ENCODE measurements around the gene CD7.

Gene CD7

DNA sequence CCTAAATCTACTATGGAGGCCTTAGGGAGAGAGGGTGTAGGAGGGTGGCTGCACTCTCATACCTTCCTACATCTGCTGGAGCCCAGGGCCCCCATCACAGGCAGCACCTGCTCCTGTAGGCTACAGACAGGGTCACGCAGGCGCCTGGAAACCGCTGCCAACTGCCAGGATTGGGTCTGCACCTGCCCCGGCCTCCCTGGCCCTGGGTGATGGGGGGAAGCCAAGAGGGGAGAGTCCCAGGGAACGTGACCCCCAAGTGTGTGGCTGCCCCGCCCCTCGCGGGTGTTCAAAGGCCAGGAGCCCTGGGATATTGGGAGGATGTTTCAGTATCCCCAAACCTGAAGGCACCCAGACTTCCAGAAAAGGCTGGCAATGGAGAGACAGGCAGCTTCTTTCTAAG, 36.1 kb upstream of the CD7 start:
- H3K27me3 Mint-ChIP-seq (ENCODE audit: low read depth): peaks cover 7% of the 10 kb centered on the region
- H3K27ac Mint-ChIP-seq: no peak overlapping the region
- TF ChIP-seq, protein P1, sequence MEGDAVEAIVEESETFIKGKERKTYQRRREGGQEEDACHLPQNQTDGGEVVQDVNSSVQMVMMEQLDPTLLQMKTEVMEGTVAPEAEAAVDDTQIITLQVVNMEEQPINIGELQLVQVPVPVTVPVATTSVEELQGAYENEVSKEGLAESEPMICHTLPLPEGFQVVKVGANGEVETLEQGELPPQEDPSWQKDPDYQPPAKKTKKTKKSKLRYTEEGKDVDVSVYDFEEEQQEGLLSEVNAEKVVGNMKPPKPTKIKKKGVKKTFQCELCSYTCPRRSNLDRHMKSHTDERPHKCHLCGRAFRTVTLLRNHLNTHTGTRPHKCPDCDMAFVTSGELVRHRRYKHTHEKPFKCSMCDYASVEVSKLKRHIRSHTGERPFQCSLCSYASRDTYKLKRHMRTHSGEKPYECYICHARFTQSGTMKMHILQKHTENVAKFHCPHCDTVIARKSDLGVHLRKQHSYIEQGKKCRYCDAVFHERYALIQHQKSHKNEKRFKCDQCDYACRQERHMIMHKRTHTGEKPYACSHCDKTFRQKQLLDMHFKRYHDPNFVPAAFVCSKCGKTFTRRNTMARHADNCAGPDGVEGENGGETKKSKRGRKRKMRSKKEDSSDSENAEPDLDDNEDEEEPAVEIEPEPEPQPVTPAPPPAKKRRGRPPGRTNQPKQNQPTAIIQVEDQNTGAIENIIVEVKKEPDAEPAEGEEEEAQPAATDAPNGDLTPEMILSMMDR (IDR thresholded peaks at IDR 0.05; ENCODE audit: unreplicated experiment in 3 of 3): no peak
- no peak overlapping the region for H3K4me3 Mint-ChIP-seq
- no peaks in the 10 kb centered on the region for H3K36me3 Mint-ChIP-seq (ENCODE audit: low read depth)
- no peaks in the 10 kb centered on the region for H3K9me3 Mint-ChIP-seq
- H3K4me1 Mint-ChIP-seq: peaks cover 44% of the 10 kb centered on the region

- peak overlapping the region; percentile 35 to 64 (median 53) for H3K27ac Mint-ChIP-seq
- peaks cover 39% of the 10 kb centered on the region for H3K4me1 Mint-ChIP-seq
- TF ChIP-seq, protein P1 (IDR thresholded peaks at IDR 0.05; ENCODE audit: unreplicated experiment in 3 of 3): peak; percentile 93 to 98 (median 94)
- no peaks in the 10 kb centered on the region for H3K36me3 Mint-ChIP-seq (ENCODE audit: low read depth)
- no peak overlapping the region for H3K4me3 Mint-ChIP-seq
- H3K27me3 Mint-ChIP-seq (ENCODE audit: low read depth): peaks cover 3% of the 10 kb centered on the region
- no peaks in the 10 kb centered on the region for H3K9me3 Mint-ChIP-seq
Observed at GRCh38 chr17:82351713-82352488, 34.5 kb upstream of the CD7 start.

DNA sequence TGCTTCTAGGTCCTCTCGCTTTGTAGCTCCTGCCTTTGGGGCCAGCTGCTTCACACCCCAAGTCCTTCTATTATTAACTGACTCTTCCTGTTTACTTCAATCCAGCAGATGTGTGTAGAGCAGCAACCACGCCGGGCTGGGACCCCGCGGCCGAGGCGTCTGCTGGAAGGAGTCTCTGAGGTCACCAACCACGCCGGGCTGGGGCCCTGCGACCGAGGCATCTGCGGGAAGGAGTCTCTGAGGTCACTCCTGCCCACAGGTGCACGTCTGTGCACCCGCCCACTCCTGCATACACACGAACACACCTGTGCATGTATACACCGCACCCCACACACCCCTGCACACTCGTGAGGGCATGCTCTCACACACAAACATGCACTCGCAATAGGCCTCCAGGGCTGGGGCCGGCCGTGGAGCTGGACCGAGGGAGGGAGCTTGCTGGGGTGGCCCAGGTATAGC, 33.9 kb upstream of the CD7 start:
- H3K36me3 Mint-ChIP-seq (ENCODE audit: low read depth): no peaks in the 10 kb centered on the region
- peaks cover 38% of the 10 kb centered on the region for H3K4me1 Mint-ChIP-seq
- peaks cover 3% of the 10 kb centered on the region for H3K27me3 Mint-ChIP-seq (ENCODE audit: low read depth)
- peak overlapping the region; percentile 35 to 72 (median 64) for H3K27ac Mint-ChIP-seq
- TF ChIP-seq, protein P1 (IDR thresholded peaks at IDR 0.05; ENCODE audit: unreplicated experiment in 3 of 3): no peak
- no peak overlapping the region for H3K4me3 Mint-ChIP-seq
- H3K9me3 Mint-ChIP-seq: no peaks in the 10 kb centered on the region

DNA sequence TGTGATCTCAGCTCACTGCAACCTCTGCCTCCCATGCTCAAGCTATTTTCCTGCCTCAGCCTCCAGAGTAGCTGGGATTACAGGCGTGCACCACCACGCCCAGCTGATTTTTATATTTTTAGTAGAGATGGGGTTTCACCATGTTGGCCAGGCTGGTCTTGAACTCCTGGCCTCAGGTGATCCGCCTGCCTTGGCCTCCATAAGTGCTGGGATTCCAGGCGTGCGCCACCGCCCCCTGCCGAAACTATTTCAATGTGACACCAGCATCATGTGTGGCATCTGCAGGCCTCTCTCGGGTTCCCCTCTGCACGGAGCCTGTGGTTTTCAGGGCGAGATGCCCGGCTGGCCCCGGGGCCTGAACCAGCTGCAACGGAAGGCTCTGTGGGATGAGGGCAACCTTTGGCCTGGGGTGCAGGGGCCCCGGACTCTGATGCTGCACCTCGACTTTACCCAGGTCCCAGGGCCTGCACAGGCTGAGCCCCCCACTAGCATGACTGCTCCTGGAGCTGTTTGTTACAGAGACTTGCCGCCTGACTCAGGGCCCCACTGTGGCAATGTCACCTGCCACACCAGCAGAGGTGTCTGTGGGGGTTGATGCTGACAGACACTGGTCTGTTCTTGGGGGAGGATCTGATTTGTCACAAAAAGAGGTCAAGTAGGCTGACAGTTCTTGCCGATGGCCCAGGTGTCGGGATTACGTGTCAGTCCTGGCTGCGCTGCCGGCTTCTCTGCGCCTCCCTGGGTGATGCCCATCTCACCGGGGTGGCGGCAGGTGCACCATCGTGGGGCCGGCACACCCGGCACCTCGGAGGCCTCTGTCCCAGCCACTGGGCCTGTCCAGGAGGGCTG, 33.0 kb upstream of the CD7 start:
- Mint-ChIP-seq H3K36me3 (ENCODE audit: low read depth) (no peaks in the 10 kb centered on the region), H3K4me3 (no peak overlapping the region), H3K27ac (peak overlapping the region in 1 of 3 experiments; percentile 95), H3K4me1 (peaks cover 34% of the 10 kb centered on the region), H3K9me3 (no peaks in the 10 kb centered on the region), H3K27me3 (ENCODE audit: low read depth) (peaks cover 3% of the 10 kb centered on the region)
- TF ChIP-seq, protein P1 (IDR thresholded peaks at IDR 0.05; ENCODE audit: unreplicated experiment in 3 of 3): no peak

DNA sequence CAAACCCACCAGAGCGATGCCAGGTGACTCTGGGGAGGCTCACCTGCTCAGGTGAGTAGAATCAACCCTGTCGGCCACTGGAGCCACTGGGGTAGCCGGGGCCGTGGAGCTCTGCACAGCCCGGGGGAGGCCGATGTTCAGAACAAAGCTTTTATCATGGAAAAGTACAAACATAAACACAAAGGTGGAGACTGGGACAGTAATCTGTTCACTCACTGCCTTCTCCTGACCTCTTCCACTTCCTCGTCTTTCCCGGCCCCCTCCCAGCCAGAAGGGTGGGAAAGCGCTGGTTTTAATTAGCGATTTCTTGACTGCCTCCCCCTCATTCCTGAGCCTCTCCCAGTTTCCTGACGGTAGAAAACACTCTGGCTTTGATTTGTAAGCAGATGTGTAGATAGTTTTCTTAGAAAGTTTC, 31.9 kb upstream of the CD7 start:
- Mint-ChIP-seq H3K4me1 (peaks cover 33% of the 10 kb centered on the region), H3K4me3 (peak overlapping the region; percentile 45 to 66 (median 54)), H3K9me3 (no peaks in the 10 kb centered on the region), H3K27me3 (ENCODE audit: low read depth) (peaks cover 3% of the 10 kb centered on the region), H3K27ac (peak overlapping the region; percentile 82 to 95 (median 83)), H3K36me3 (ENCODE audit: low read depth) (no peaks in the 10 kb centered on the region)
- TF ChIP-seq, protein P1 (IDR thresholded peaks at IDR 0.05; ENCODE audit: unreplicated experiment in 3 of 3): no peak
